ENCODE measurements around the gene SNAP47. TPM values are rescaled to one million over a fixed set of nuclear protein-coding genes. Genes with fewer than 3 reads are reported as not detected.

The SNAP47 gene
- polyA plus RNA-seq, 3 donors from 2014 or later: 37.0 to 44.9 (median 37.7) TPM

GRCh38 chr1:227803933-227804332, 68.7 kb downstream of the SNAP47 start:
- H3K36me3 Mint-ChIP-seq: no peaks in the 10 kb centered on the region
- peaks cover 4 to 15% (median 7%) of the 10 kb centered on the region in 3 donors for H3K27me3 Mint-ChIP-seq (ENCODE audit: low read depth in 3 of 3)
- peaks cover 0 to 17% (median 7%) of the 10 kb centered on the region in 6 donors for H3K9me3 Mint-ChIP-seq
- no peak overlapping the region for H3K27ac Mint-ChIP-seq
- H3K4me3 Mint-ChIP-seq: no peak overlapping the region
- no peak for DNase-seq
- H3K4me1 Mint-ChIP-seq: peaks cover 7 to 10% of the 10 kb centered on the region in 2 donors

GRCh38 chr1:227805606-227806197, 70.5 kb downstream of the SNAP47 start:
- peaks cover 0 to 17% (median 7%) of the 10 kb centered on the region in 6 donors for H3K9me3 Mint-ChIP-seq
- no peak overlapping the region for H3K27ac Mint-ChIP-seq
- H3K36me3 Mint-ChIP-seq: no peaks in the 10 kb centered on the region
- H3K4me1 Mint-ChIP-seq: peaks cover 7 to 13% of the 10 kb centered on the region in 2 donors
- DNase-seq: no peak
- peaks cover 4 to 14% (median 10%) of the 10 kb centered on the region in 3 donors for H3K27me3 Mint-ChIP-seq (ENCODE audit: low read depth in 3 of 3)
- H3K4me3 Mint-ChIP-seq: no peak overlapping the region

- Mint-ChIP-seq H3K27me3 (ENCODE audit: low read depth in 3 of 3) (peaks cover under 1 to 17% (median 9%) of the 10 kb centered on the region in 3 donors), H3K4me3 (no peak overlapping the region), H3K4me1 (peaks cover 7 to 13% of the 10 kb centered on the region in 2 donors), H3K9me3 (peaks cover 5 to 28% (median 15%) of the 10 kb centered on the region in 6 donors), H3K36me3 (no peaks in the 10 kb centered on the region), H3K27ac (no peak overlapping the region)
- no peak for DNase-seq
Measured at GRCh38 chr1:227808566-227808965, 73.3 kb downstream of the SNAP47 start.

- DNase-seq: no peak
- H3K9me3 Mint-ChIP-seq: peaks cover 5 to 28% (median 15%) of the 10 kb centered on the region in 6 donors
- no peak overlapping the region for H3K4me3 Mint-ChIP-seq
- no peak overlapping the region for H3K27ac Mint-ChIP-seq
- H3K27me3 Mint-ChIP-seq (ENCODE audit: low read depth in 3 of 3): peaks cover 0 to 17% (median 8%) of the 10 kb centered on the region in 3 donors
- peaks cover 7 to 13% of the 10 kb centered on the region in 2 donors for H3K4me1 Mint-ChIP-seq
- H3K36me3 Mint-ChIP-seq: peaks cover 0 to 1% (median 0%) of the 10 kb centered on the region in 3 donors
Measured at GRCh38 chr1:227809026-227809425, 73.8 kb downstream of the SNAP47 start.

- no peak for DNase-seq
- Mint-ChIP-seq H3K36me3 (peaks cover 0 to 6% (median 6%) of the 10 kb centered on the region in 3 donors), H3K27ac (no peak overlapping the region), H3K4me3 (no peak overlapping the region), H3K4me1 (peaks cover 21 to 23% of the 10 kb centered on the region in 2 donors), H3K27me3 (ENCODE audit: low read depth in 3 of 3) (peaks cover 8 to 27% (median 14%) of the 10 kb centered on the region in 3 donors), H3K9me3 (peaks cover 16 to 26% (median 21%) of the 10 kb centered on the region in 6 donors)
Measured at GRCh38 chr1:227813962-227814361, 78.7 kb downstream of the SNAP47 start.

GRCh38 chr1:227815468-227816409, 80.5 kb downstream of the SNAP47 start, which contains the start of gene PRSS38:
Gene PRSS38 (plus strand): TSS chr1:227815675. CDS start chr1:227815717, 42 bp downstream.
- no peak for DNase-seq
- peak within 1 kb of the TSS in 4 of 5 donors; percentile 55 to 72 (median 68) for H3K4me3 Mint-ChIP-seq
- peak within 1 kb of the TSS in 5 of 6 donors; percentile 41 to 84 (median 73) for H3K27ac Mint-ChIP-seq
- H3K36me3 Mint-ChIP-seq: peaks cover 0 to 6% (median 6%) of the 10 kb centered on the region in 3 donors
- peaks cover 16 to 26% (median 21%) of the 10 kb centered on the region in 6 donors for H3K9me3 Mint-ChIP-seq
- H3K4me1 Mint-ChIP-seq: peaks cover 21% of the 10 kb centered on the region in 2 donors
- H3K27me3 Mint-ChIP-seq (ENCODE audit: low read depth in 3 of 3): peaks cover 11 to 25% (median 22%) of the 10 kb centered on the region in 3 donors

- Mint-ChIP-seq H3K4me1 (peaks cover 21% of the 10 kb centered on the region in 2 donors), H3K9me3 (peaks cover 19 to 33% (median 23%) of the 10 kb centered on the region in 6 donors), H3K27me3 (ENCODE audit: low read depth in 3 of 3) (peaks cover 17 to 29% (median 25%) of the 10 kb centered on the region in 3 donors), H3K36me3 (peaks cover 4 to 13% (median 6%) of the 10 kb centered on the region in 3 donors), H3K27ac (peak overlapping the region; percentile 3 to 87 (median 78)), H3K4me3 (peak overlapping the region; percentile 55 to 73 (median 69))
- DNase-seq: peak; percentile 84 to 87 (median 86)
Measured at GRCh38 chr1:227816750-227817446, 81.7 kb downstream of the SNAP47 start.

- H3K27ac Mint-ChIP-seq: no peak overlapping the region
- H3K4me3 Mint-ChIP-seq: no peak overlapping the region
- H3K27me3 Mint-ChIP-seq (ENCODE audit: low read depth in 3 of 3): peaks cover 12 to 43% (median 17%) of the 10 kb centered on the region in 3 donors
- DNase-seq: no peak
- peaks cover 15 to 16% of the 10 kb centered on the region in 2 donors for H3K4me1 Mint-ChIP-seq
- H3K9me3 Mint-ChIP-seq: peaks cover 8 to 28% (median 15%) of the 10 kb centered on the region in 6 donors
- H3K36me3 Mint-ChIP-seq: peaks cover 0 to 10% (median 7%) of the 10 kb centered on the region in 3 donors
Measured at GRCh38 chr1:227823537-227823936, 88.3 kb downstream of the SNAP47 start.

- peaks cover 7 to 45% (median 17%) of the 10 kb centered on the region in 3 donors for H3K27me3 Mint-ChIP-seq (ENCODE audit: low read depth in 3 of 3)
- H3K36me3 Mint-ChIP-seq: peaks cover 0 to 10% (median 7%) of the 10 kb centered on the region in 3 donors
- H3K4me3 Mint-ChIP-seq: no peak overlapping the region
- peaks cover 8 to 31% (median 18%) of the 10 kb centered on the region in 6 donors for H3K9me3 Mint-ChIP-seq
- DNase-seq: no peak
- H3K27ac Mint-ChIP-seq: no peak overlapping the region
- peaks cover 20 to 22% of the 10 kb centered on the region in 2 donors for H3K4me1 Mint-ChIP-seq
Measured at GRCh38 chr1:227824204-227824603, 89.0 kb downstream of the SNAP47 start.

- peaks cover 21 to 24% of the 10 kb centered on the region in 2 donors for H3K4me1 Mint-ChIP-seq
- no peaks in the 10 kb centered on the region for H3K36me3 Mint-ChIP-seq
- H3K27ac Mint-ChIP-seq: no peak overlapping the region
- DNase-seq: peak; percentile 10 to 30 (median 15)
- H3K27me3 Mint-ChIP-seq (ENCODE audit: low read depth in 3 of 3): peaks cover 8 to 48% (median 9%) of the 10 kb centered on the region in 3 donors
- peaks cover 0 to 18% (median 11%) of the 10 kb centered on the region in 6 donors for H3K9me3 Mint-ChIP-seq
- peak overlapping the region in 2 of 5 donors; percentile 19 to 22 for H3K4me3 Mint-ChIP-seq
Measured at GRCh38 chr1:227828786-227829185, 93.6 kb downstream of the SNAP47 start.

Data from immature natural killer cell (primary cell).